ENCODE results near the gene BCL11B.

The BCL11B gene

GRCh38 chr14:99267837-99268781 lies 3.9 kb downstream of the BCL11B start:
- DNase-seq (ENCODE audit: low spot score): no peak

- no peak for DNase-seq (ENCODE audit: low spot score)
These were observed 4.6 kb downstream of the BCL11B start for GRCh38 chr14:99267381-99267780.

- DNase-seq (ENCODE audit: low spot score): peak; percentile 85
These were observed 5.5 kb downstream of the BCL11B start for GRCh38 chr14:99266181-99267178.

GRCh38 chr14:99265571-99265970 lies 6.4 kb downstream of the BCL11B start:
- no peak for DNase-seq (ENCODE audit: low spot score)

GRCh38 chr14:99264691-99265450 lies 7.1 kb downstream of the BCL11B start:
- DNase-seq (ENCODE audit: low spot score): no peak

GRCh38 chr14:99263564-99264330 lies 8.2 kb downstream of the BCL11B start:
- no peak for DNase-seq (ENCODE audit: low spot score)

GRCh38 chr14:99262977-99263448 lies 9.0 kb downstream of the BCL11B start:
- no peak for DNase-seq (ENCODE audit: low spot score)

- DNase-seq (ENCODE audit: low spot score): no peak
These were observed 9.8 kb downstream of the BCL11B start for GRCh38 chr14:99261912-99262787.

GRCh38 chr14:99260587-99261551 lies 11.1 kb downstream of the BCL11B start:
- DNase-seq (ENCODE audit: low spot score): no peak

GRCh38 chr14:99260116-99260515 lies 11.9 kb downstream of the BCL11B start:
- no peak for DNase-seq (ENCODE audit: low spot score)

GRCh38 chr14:99258876-99259726 lies 12.9 kb downstream of the BCL11B start:
- no peak for DNase-seq (ENCODE audit: low spot score)

GRCh38 chr14:99258341-99258861 lies 13.6 kb downstream of the BCL11B start:
- no peak for DNase-seq (ENCODE audit: low spot score)

GRCh38 chr14:99257673-99258221 lies 14.2 kb downstream of the BCL11B start:
- no peak for DNase-seq (ENCODE audit: low spot score)

- no peak for DNase-seq (ENCODE audit: low spot score)
These were observed 14.8 kb downstream of the BCL11B start for GRCh38 chr14:99257122-99257672.

- DNase-seq (ENCODE audit: low spot score): no peak
These were observed 15.5 kb downstream of the BCL11B start for GRCh38 chr14:99256483-99256874.

GRCh38 chr14:99255621-99256482 lies 16.1 kb downstream of the BCL11B start:
- no peak for DNase-seq (ENCODE audit: low spot score)
